Islet of Langerhans (tissue), 1 donor: ENCODE data around the gene DNMBP.
"Not testable (repeated sequence)": the region's sequence is repeated elsewhere in the genome, so short reads cannot be mapped to it uniquely, and the experiment has no call there.

Source experiments
- FAIRE-seq: peaks from one replicate; lab custom pipeline; 2011; peaks lifted over from hg19 to GRCh38; lab: Jason Lieb, UNC

Gene DNMBP

DNA sequence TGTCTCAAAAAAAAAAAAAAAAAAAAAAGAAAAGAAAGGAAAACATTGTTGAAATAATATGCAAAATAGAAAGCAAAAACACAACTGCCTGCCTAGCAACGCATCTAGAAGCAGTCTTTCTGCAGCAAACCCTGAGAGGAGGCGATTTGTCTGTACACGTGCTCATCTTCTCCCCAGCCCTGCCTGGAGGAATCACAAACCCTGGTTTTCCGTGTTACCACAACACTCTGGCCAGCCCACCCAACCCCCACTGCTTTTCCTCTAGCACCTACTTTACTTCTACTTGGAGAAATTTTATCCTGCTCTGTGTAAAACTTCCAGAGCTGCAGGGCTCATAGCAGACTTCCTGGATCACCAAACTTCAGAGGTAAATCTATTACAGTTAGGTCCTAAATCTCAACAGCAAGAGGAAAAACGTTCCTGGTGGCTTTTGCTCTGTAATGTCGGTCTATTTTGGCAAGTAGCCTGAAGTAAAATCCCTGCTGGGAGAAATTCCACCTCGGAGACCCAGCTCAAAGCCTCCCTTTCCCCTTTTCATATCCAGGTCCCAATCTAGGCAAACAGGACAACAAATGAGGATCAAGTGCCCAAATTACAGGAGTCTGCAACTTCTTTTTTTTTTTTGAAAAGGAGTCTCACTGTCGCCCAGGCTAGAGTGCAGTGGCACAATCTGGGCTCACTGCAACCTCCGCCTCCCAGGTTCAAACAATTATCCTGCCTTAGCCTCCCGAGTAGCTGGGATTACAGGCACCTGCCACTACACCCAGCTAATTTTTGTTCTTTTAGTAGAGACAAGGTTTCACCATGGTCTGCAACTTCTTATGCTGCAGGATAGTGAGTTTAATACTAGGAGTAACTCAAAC lies 91.6 kb downstream of the DNMBP start:
- FAIRE-seq: no peak

DNA sequence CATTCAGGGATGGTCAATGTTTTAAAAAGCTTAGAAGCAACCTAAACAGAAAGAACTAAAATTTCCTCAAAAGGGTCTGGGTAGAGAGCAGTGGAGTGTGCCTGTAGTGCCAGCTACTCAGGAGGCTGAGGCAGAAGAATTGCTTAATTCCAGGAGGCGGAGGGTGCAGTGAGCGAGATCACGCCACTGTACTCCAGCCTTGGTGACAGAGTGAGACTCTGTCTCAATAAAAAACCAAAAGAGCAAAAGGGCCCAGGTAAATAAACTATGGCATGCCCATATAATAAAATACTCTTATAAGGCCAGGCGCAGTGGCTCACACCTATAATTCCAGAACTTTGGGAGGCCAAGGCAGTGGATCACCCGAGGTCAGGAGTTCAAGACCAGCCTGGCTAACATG lies 93.0 kb downstream of the DNMBP start:
- no peak for FAIRE-seq

DNA sequence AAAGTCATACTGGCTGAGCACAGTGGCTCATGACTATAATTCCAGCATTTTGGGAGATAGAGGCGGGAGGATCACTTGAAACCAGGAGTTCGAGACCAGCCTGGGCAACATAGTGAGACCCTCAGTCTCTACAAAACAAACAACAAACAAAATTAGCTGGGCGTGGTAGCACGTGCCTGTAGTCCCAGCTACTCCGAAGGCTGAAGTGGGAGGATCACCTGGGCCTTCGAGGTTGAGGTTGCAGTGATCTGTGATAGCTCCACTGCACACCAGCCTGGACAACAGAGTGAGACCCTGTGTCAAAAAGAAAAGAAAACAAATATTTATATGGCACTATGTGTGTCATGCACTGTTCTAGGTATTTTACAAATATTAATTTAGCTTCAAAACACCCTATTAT lies 94.3 kb downstream of the DNMBP start:
- no peak for FAIRE-seq

DNA sequence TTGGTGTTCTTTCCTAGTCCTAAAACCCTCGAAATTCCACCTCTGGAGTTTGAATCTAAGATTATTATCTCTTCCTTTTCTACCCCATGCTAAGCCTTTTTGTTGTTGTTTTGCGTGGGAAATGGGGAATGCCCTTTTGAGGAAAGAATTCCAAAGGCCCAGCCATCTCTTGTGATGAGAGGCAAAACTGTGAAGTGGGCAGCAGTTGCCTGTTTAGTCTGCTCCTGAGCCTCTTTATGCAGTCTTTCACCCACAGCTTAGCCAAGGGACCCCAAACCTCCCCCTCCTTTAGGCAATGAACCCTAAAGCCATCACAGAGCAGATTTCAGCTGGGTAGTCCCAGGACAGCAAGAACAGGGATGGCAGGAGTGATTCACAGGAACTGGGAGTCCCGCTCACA lies 95.5 kb downstream of the DNMBP start:
- FAIRE-seq: no peak

DNA sequence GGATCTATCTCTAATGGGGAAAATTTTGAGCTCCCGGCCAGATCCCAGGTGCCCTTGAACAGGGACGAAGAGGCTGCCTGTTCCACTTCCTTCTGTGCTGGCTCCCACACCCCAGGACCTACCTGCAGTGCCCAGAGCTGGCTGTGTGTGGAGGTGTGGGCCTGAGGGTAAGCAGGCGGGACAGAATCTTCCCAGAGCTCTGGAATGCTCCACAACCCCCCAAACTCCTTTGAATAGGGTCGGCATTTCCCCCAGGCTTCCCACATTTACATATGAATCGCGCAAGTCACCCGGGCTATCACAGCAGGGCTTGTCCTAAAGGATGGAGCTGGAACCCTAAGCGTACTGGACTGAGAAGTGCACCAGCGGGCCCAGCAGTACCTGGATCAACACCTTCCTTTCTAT lies 95.9 kb downstream of the DNMBP start:
- no peak for FAIRE-seq

DNA sequence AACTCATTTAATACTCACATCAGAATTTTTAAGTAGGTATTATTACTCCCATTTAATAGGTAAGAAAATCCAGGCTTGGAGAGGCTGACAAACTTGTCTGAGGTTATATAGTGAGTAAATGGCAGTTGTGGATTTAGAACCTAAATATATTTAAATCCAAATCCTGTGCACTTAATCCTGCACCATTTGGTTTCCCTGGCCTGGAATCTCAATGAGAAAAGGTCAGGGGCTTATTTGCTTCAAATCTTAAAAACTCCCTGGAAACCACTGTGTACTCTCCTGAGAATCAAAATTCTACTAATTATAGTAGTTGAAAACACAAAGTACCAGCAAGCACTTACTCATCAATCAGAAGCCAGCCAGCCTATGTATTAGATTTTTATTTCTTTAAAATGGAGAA lies 97.7 kb downstream of the DNMBP start:
- no peak for FAIRE-seq

DNA sequence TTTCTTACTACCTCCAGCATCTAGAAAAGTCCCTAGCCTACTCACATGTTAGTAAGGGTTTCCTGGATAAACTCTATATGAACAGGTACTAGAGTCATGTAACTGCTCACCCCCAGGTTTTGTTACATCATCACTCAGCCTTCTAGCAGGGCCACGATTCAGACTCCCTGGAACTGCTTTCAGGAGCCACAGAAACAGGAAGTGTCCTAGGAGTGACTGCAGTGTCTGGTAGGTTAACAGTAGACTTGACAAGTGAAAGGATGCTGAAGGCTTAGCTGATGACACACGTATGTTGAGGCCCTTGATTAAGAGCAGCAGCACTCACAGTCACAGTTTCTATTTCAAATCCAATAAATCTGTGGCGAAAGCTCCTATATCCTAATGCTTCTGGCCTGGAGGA lies 101.2 kb downstream of the DNMBP start:
- FAIRE-seq: no peak

DNA sequence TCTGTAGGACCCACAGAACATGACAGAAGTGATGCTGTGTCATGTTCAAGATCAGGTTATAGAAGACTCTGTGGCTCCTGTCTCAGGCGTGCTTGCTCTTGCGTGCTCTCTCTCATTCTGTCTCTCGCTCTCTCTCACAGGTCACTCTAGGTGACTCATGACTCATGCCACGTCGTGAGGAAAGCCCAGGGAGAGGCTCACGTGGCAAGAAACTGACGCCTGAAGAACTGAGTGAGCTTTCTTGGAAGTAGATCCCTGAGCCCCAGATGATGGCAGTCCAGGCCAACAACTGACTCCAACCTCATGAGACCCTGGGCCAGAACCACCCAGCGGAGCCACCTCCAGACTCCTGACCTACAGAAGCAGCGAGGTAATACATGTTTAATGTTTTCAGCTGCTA lies 103.3 kb downstream of the DNMBP start:
- FAIRE-seq: no peak

DNA sequence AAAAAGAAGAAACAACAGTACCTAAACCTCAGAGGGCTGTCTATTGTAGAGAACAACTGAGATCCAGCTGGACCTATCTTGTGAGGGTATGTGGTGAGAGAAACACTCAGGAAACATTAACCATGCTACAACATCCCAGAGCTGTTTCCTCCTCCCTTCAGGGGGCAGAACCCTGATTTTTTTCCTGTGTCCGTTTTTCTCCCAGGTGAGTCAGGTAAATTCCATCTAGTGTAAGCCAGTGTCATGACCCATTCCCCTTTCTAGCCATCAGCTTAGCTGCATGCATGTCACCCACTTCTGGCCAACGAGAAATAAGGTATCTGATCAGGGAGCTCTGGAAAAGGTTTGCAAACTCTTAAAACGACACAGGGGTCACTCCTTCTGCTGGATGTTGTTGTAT lies 103.8 kb downstream of the DNMBP start:
- no peak for FAIRE-seq

DNA sequence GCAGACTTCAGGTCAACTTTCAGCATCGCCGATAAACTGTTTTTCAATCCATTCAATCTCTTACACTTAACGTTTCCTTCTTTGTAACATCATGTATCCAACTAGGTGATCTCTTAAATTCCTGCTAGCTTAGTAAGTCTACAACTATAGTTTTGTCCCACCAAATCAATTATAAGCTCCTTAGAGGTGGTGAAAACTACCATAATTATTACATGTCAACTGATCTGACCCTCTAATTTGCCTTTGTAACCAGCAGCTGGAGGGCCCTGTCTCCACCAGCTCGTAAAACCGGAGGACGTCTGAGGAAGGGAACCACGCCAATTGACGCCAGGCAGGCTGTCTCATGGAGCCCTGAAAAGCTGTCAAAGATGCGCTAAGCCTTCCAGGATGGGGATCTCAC lies 113.9 kb downstream of the DNMBP start:
- FAIRE-seq: no peak

DNA sequence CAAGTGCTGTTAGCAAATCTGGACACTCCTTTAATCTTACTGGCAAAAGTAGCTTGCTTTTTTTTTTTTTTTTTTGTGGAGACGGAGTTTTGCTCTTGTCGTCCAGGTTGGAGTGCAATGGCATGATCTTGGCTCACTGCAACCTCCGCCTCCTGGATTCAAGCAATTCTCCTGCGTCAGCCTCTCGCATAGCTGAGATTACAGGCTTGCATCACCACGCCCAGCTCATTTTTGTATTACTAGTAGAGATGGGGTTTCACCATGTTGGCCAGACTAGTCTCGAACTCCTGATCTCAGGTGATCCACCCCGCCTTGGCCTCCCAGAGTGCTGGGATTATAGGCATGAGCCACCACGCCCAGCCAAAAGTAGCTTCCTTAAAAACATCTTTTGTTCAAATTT lies 114.7 kb downstream of the DNMBP start:
- not testable (repeated sequence) for FAIRE-seq

DNA sequence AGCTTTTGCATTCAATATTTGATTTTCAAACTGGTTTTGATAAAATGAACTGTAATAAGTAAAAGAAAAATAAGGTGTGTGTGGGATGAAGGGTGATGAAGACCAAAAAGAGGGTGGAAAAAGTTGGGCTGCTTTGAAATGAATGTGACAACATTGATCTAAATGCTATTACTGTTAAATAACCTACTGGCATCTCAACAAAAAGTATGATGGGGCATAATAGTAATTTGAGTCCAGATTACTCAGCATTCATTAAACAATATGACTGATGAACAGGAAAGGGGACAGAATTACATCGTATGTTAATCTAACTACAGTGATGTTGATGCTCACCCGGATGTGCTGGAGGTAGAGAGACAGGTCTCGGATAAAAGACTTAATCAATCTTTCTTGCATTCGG lies 115.1 kb downstream of the DNMBP start:
- FAIRE-seq: no peak

DNA sequence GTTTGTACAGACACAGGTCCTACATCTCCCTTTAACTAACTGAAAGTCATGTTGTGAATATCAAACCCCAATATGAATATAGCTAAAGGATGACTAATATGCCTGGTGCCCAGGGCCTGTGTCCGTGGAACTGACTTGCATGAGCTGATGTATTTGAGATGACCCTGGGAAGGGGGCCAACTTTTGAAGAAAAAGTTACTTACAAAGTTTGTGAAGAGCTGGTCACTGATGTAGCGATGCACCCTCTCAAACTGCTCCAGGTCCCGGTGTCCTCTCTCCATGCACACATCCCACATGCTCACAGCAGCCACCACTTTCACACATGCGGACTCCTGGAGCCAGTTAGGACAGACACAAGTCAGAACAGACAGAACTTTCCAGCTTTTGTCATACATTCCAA lies 121.1 kb downstream of the DNMBP start:
- no peak for FAIRE-seq

DNA sequence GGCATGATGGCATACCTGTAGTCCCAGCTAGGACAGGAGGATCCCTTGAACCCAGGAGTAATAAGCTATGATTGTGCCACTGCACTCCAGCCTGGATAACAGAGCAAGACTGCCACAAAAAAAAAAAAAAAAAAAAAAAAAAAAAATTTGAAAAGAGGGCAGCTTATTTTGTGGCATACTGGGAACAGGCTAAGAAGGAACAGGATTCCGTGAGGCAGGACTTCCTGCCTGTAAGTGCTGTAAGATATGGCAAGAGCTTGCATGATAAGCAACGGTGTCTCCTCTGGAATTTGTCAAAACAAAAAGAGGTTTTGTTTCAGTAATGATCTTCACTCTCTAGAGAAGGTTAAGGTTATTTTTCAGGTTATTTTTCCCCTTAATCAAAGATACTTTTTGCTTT lies 126.2 kb downstream of the DNMBP start:
- FAIRE-seq: no peak

DNA sequence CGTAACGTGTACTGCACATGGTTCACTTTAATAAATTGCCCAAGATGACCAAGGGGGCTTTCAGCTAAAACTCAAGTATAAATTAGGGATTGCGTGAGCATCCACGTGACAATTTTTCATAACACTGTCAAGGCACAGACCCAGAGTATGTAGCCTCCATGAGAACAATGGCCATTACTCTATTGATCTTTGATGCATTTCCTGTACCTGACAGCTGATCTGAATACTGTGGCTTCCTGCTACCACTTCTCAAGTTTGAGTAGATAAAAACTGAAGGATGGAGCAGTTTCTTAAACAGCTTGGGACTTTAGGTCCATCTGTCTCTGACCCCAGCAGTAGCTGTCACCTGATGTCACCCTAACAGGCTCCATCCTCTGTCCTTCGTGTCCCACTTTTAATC lies 128.4 kb downstream of the DNMBP start:
- FAIRE-seq: no peak

DNA sequence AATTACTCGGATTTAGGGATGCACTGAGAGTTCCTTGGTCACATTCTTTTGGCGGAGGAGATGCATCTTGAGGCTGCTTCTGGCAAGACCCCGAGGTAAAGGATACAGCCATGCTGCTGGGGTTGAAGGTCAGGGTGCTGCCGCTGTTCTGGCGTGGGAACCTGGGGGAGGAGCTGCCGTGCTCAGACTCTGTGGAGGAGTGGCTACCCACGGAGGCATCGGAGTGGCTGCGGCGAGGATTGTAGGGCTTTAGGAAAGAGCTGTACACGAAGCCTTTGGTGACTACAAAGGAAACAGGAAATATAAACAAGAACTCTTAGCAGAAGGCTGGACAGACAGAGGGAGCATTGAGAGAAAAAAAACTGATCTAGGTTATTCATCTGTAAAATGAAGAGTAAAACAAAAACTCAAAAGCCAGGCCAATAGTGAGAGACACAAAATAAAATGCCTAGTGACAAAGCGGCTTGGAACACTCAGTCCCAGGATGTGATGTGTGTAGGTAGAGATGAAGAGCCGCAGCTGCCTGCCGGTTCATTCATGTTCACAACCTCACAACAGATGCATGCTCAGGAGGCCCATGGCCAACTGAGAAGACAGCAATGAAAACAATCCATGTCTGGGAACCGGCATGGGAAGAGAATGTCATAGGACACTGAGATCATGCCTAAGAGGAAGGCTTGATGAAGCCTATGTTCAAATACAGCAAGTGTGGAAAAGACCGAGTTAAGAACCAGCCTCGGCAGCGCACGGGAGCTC lies 129.5 kb downstream of the DNMBP start:
- no peak for FAIRE-seq

DNA sequence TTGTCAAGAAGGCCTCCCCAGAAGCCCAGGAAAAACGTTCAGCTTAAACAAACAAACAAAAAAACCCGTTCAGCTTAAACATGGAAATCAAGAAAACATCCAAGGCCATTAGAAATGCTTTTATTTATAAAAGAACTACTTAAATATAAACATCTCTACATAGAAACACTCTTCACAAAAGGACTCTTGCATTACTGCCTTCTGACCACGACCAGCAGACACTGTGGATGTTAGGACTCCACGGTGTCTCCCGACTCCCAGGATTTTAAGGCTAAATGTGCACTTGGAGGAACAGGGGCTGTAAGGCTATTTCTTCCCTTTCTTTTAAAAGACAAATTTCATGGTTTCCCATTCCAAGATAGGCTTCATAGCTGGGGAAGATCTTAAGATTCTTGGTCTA lies 134.3 kb downstream of the DNMBP start:
- no peak for FAIRE-seq

DNA sequence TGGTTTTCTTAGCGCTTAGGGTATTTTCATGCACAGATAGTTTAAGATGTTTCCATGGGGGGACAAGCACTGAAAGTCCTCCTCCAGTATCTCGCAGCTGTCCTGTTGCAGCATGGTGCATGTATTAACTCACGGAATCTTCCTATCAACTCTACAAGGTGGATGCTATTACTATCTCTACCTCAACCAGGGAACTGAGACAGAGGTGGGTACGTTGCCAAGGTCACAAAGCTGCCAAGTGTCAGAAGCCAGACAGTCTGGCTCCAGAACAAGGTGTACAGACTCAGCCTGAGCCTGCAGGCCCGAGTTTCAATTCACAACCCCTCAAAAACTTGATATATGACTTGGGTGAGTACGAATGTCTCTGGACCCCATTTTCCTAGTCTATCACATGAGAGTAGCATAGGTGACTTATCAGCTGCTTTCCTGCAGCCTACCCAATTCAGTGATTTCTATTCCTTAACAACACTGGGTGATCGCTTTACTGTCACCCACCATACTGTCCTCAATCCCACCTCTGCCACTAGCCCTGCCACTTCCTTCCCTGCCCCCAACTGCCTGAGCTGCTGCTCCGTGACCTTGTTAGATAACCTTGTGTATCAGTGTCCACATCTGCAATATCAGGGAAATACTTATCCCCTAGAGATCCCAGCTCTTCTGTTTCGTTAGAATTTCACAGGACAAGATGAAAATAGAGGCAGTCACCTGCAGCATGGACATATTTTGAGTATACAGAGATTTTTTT lies 135.2 kb downstream of the DNMBP start:
- FAIRE-seq: no peak

DNA sequence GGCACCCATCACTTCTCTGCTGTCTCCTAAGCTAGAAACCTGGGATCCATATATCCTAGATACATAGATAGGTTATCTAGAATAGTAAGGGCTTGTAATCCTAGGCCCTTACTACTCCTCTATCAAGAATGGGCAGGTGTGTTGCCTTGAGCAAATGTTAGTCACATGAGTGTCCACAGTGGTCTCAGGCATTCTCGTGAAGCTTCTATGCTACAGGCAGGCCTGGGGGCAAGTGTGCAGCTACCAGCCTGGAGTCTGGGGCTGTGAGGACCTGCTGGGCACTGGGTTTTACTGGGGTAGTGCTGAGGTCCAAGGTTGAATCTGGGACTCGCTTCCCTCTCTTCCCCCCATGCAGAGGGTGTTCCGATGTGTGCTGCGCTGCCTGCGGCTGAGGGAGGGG lies 135.9 kb downstream of the DNMBP start:
- FAIRE-seq: no peak

DNA sequence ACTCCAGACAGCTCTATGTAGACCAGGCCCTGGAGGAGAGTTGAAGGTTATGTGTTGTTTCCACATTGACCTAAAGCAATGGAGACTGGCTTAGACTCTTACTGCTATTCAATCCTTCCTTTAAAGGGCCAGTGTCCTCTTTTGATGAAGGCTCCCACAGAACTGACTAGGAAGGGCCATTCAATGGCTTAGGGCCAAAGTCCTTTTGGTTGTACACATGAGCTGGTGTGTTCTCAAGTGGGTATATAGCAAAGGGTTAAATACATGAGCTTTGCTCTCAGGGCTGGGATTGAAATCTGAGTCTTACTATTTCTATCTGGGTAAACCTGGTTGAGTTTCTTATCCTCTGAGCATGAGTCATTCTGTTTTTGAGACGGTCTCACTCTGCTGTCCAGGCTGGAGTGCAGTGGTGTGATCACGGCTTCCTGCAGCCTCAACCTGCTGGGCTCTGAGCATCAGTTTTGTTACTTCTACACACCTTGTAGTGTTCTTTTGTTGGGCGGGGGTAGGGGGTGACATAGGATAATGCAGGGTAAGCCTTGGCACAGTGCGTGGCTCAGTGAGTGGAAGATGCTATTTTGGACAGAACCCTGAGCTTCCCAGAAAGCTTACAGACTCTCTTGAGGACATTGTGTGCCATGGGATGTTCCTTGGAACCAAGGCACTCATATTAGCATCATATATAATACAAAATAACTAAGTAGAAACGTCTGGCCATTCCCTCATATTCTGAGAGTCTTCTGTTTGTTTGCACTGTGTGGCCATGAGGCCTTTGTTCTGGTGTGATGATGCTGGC lies 137.2 kb downstream of the DNMBP start:
- FAIRE-seq: no peak

DNA sequence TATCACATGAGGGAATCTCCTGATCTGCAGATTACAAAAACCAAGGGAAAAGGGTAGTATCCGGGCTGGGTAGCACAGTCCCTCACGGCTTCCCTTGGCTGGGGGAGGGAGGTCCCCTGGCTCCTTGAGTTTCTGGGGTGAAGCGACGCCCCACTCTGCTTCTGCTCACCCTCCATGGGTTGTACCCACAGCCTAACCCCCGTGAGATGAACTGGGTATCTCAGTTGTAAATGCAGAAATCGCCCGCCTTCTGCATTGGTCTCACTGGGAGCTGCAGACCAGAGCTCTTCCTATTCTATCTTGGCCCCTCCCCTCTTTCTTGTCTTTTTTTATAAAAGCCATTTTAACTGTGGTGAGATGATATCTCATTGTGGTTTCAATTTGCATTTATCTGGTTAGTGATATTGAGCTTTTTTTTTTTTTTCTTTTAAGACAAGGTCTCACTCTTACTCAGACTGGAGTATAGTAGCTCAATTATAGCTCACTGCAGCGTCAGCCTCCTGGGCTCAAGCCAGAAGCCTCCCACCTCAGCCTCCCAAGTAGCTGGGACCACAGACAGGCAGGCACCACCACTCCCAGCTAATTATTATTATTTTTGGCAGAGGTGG lies 139.5 kb downstream of the DNMBP start:
- no peak for FAIRE-seq

DNA sequence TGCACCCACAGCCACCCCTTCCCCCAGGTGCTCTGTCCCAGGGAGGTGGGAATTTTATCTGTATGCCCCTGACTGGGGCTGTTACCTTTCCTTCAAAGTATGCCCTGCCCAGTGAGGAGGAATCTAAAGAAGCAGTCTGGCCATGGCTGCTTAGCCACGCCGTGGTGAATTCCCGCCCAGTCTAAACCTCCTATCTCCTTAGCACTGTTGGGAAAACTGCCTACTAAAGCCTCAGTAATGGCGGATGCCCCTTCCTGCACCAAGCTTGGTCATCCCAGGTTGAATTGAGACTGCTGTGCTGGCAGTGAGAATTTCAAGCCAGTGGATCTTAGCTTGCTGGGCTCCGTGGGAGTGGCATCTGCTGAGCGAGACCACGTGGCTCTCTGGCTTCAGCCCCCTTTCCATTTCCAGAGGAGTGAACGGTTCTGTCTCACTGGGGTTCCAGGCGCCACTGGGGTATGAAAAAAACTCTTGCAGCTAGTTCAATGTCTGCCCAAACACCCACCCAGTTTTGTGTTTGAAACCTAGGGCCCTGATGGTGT lies 140.1 kb downstream of the DNMBP start:
- FAIRE-seq: no peak
